ENCODE results near the gene OGFR.

Gene OGFR

GRCh38 chr20:62860391-62860923 lies 55.8 kb downstream of the OGFR start:
- DNase-seq (ENCODE audit: insufficient read length, low spot score) (no peak), FAIRE-seq (no peak)
- TF ChIP-seq PAX5 (IDR thresholded peaks at IDR 0.05; ENCODE audit: insufficient read depth, low read length, severe bottlenecking) = no peak
- TF ChIP-seq SPI1 (IDR thresholded peaks at IDR 0.05; ENCODE audit: low read depth, low read length) = no peak
- TF ChIP-seq TAF1 (IDR thresholded peaks at IDR 0.05; ENCODE audit: low read depth, low read length) = no peak
- no peak for TF ChIP-seq POLR2AphosphoS5 (IDR thresholded peaks at IDR 0.05; ENCODE audit: low read depth, low read length)
- TF ChIP-seq POU2F2 (IDR thresholded peaks at IDR 0.05; ENCODE audit: low read depth, low read length) = no peak
- no peak for TF ChIP-seq POLR2A (IDR thresholded peaks at IDR 0.05; ENCODE audit: low read depth, low read length)

GRCh38 chr20:62860924-62861691 lies 56.5 kb downstream of the OGFR start:
- no peak for FAIRE-seq
- DNase-seq (ENCODE audit: insufficient read length, low spot score) = no peak
- no peak for TF ChIP-seq SPI1 (IDR thresholded peaks at IDR 0.05; ENCODE audit: low read depth, low read length)
- no peak for TF ChIP-seq POLR2A (IDR thresholded peaks at IDR 0.05; ENCODE audit: low read depth, low read length)

GRCh38 chr20:62861726-62862336 lies 57.2 kb downstream of the OGFR start, which contains the start of gene TCFL5:
TSS of gene TCFL5 (minus strand) at chr20:62861822. CDS start at chr20:62861670, 152 bp downstream.
- no peak for TF ChIP-seq POLR2AphosphoS5 (IDR thresholded peaks at IDR 0.05; ENCODE audit: low read depth, low read length)
- DNase-seq (ENCODE audit: insufficient read length, low spot score) (peak; percentile 83), FAIRE-seq (peak; percentile 91)
